ENCODE results near the gene KRTAP12-3.
"Not testable (repeated sequence)": the region's sequence is repeated elsewhere in the genome, so short reads cannot be mapped to it uniquely, and the experiment has no call there.

Gene KRTAP12-3

GRCh38 chr21:44657635-44658540 lies at the start of gene KRTAP12-3:
KRTAP12-3 (plus strand) TSS chr21:44657932; CDS start chr21:44657980, 48 bp downstream.
- no peak within 1 kb of the TSS for H3K27ac ChIP-seq
- H3K4me1 ChIP-seq = no peaks in the 10 kb centered on the region
- H3K4me3 ChIP-seq = no peak within 1 kb of the TSS
- peaks cover 0 to 14% of the 10 kb centered on the region in 2 donors for H3K27me3 ChIP-seq
- intact Hi-C loops (cut with DNase I; ENCODE audit: low total_unique reads) = no loop called here
- DNase-seq = no peak
- TF ChIP-seq CTCF (IDR thresholded peaks at IDR 0.05) = no peak
- peaks cover 0 to 6% (median 5%) of the 10 kb centered on the region in 3 donors for H3K9me3 ChIP-seq
- no peaks in the 10 kb centered on the region for H3K36me3 ChIP-seq

DNA sequence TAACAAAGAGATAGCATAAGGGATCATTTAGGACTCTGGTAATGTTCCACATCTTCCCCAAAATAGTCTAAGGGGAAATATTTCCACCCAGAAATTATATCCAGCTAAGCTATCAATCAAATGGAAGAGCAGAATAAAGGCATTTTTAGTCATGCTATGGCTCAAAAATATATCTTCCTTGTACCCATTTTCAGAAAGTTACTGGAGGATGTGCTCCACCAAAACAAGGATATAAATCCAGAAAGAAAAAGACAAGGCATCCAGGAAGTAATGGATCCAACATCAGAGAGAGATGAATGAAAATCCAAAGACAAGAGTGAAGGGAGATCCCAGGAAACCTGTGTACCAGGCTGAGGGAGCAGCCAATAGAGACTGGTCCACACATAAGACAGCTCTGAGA lies 48.5 kb upstream of the KRTAP12-3 start:
- intact Hi-C loops (cut with DNase I; ENCODE audit: low total_unique reads) = no loop called here
- no peak for TF ChIP-seq CTCF (IDR thresholded peaks at IDR 0.05)
- Histone ChIP-seq H3K27ac (no peak overlapping the region), H3K4me3 (no peak overlapping the region), H3K36me3 (no peaks in the 10 kb centered on the region), H3K9me3 (peaks cover 0 to 24% (median 21%) of the 10 kb centered on the region in 3 donors), H3K4me1 (no peaks in the 10 kb centered on the region), H3K27me3 (peaks cover 0 to 21% of the 10 kb centered on the region in 2 donors)
- no peak for DNase-seq

DNA sequence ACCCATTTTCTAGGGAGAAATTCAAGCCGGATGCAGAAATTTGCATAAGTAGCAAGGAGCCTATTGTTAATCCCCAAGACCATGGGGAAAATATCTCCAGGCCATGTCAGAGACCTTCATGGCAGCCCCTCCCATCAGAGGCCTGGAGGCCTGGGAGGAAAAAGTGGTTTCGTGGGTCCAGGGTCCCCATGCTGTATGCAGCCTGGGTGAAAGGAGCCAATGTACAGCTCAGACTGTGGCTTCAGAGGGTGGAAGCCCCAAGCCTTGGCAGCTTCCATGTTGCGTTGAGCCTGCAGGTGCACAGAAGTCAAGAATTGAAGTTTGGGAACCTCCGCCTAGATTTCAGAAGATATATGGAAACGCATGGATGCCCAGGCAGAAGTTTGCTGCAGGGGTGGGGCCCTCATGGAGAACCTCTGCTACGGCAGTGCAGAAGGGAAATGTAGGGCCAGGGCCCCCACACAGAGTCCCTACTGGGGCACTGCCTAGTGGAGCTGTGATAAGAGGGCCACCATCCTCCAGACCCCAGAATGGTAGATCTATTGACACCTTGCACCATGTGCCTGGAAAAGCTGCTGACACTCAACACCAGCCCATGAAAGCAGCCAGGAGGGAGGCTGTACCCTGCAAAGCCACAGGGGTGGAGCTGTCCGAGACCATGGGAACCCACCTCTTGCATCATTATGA lies 47.4 kb upstream of the KRTAP12-3 start:
- intact Hi-C loops (cut with DNase I; ENCODE audit: low total_unique reads); H3K27ac ChIP-seq; H3K4me1 ChIP-seq; H3K4me3 ChIP-seq; H3K36me3 ChIP-seq; DNase-seq: not testable (repeated sequence)
- Histone ChIP-seq H3K27me3 (peaks cover 0 to 30% of the 10 kb centered on the region in 2 donors), H3K9me3 (peaks cover 0 to 24% (median 21%) of the 10 kb centered on the region in 3 donors)

GRCh38 chr21:44611551-44611950 lies 46.2 kb upstream of the KRTAP12-3 start:
- TF ChIP-seq CTCF (IDR thresholded peaks at IDR 0.05) = no peak
- intact Hi-C loops (cut with DNase I; ENCODE audit: low total_unique reads) = no loop called here
- Histone ChIP-seq H3K9me3 (peaks cover 0 to 24% (median 21%) of the 10 kb centered on the region in 3 donors), H3K4me3 (no peak overlapping the region), H3K36me3 (no peaks in the 10 kb centered on the region), H3K4me1 (no peaks in the 10 kb centered on the region), H3K27me3 (peaks cover 0 to 37% of the 10 kb centered on the region in 2 donors), H3K27ac (no peak overlapping the region)
- DNase-seq = no peak

- Histone ChIP-seq H3K27me3 (peaks cover 0 to 39% of the 10 kb centered on the region in 2 donors), H3K4me3 (no peak within 1 kb of the TSS), H3K27ac (no peak within 1 kb of the TSS), H3K4me1 (no peaks in the 10 kb centered on the region), H3K9me3 (peaks cover 0 to 24% (median 21%) of the 10 kb centered on the region in 3 donors), H3K36me3 (no peaks in the 10 kb centered on the region)
- intact Hi-C loops (cut with DNase I; ENCODE audit: low total_unique reads) = no loop called here
- no peak for TF ChIP-seq CTCF (IDR thresholded peaks at IDR 0.05)
- DNase-seq = no peak
These were observed 45.7 kb upstream of the KRTAP12-3 start, which contains the start of gene KRTAP10-8 for GRCh38 chr21:44612029-44612486. KRTAP10-8 (plus strand) TSS chr21:44612079; CDS start chr21:44612101, 22 bp downstream.

Data from tibial artery (tissue), 4 donors.